ENCODE results near the gene FOXD2.

The FOXD2 gene

GRCh38 chr1:47417170-47418044 lies 20.4 kb upstream of the FOXD2 start:
- Histone ChIP-seq H3K9me3 (ENCODE audit: control insufficient read depth, low read length) (no peaks in the 10 kb centered on the region), H3K4me1 (ENCODE audit: control insufficient read depth, insufficient read depth, low read length, poor library complexity, severe bottlenecking) (peaks cover 3% of the 10 kb centered on the region), H3K27ac (ENCODE audit: low read depth, low read length, severe bottlenecking) (no peak overlapping the region), H3K36me3 (ENCODE audit: control insufficient read depth, insufficient read depth, low read length) (no peaks in the 10 kb centered on the region), H3K4me3 (ENCODE audit: extremely low read depth, insufficient read depth, low read length, poor library complexity, severe bottlenecking) (no peak overlapping the region)
- 28 to 33% methylated on average over 26 to 31 of the region's 39 CpGs for WGBS, 2 experiments (ENCODE audit: insufficient coverage in 2 of 2)

DNA sequence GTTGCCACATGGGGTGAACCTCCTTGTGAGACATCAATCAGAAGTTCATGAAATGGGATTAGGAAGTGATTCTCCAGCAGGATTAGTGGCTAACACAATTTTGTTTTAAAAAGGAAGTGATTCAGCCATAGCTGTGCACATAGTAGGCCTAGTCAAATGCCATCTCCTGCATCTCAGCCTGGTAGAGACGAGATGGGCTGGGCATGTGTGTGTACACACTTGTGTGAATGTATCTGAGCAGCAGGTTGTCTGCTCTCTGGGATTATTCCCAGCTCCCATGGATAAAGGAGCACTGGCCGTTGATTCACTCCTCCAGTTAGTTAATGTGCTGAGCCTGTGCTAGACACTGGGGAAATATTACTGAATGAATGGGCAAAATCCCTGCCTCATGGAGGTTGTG lies 19.7 kb upstream of the FOXD2 start:
- WGBS, 2 experiments (ENCODE audit: insufficient coverage in 2 of 2), result 75 to 78% methylated on average over 1 to 2 of the region's 2 CpGs
- Histone ChIP-seq H3K4me1 (ENCODE audit: control insufficient read depth, insufficient read depth, low read length, poor library complexity, severe bottlenecking) (no peaks in the 10 kb centered on the region), H3K4me3 (ENCODE audit: extremely low read depth, insufficient read depth, low read length, poor library complexity, severe bottlenecking) (no peak overlapping the region), H3K36me3 (ENCODE audit: control insufficient read depth, insufficient read depth, low read length) (no peaks in the 10 kb centered on the region), H3K27ac (ENCODE audit: low read depth, low read length, severe bottlenecking) (no peak overlapping the region), H3K9me3 (ENCODE audit: control insufficient read depth, low read length) (no peaks in the 10 kb centered on the region)

DNA sequence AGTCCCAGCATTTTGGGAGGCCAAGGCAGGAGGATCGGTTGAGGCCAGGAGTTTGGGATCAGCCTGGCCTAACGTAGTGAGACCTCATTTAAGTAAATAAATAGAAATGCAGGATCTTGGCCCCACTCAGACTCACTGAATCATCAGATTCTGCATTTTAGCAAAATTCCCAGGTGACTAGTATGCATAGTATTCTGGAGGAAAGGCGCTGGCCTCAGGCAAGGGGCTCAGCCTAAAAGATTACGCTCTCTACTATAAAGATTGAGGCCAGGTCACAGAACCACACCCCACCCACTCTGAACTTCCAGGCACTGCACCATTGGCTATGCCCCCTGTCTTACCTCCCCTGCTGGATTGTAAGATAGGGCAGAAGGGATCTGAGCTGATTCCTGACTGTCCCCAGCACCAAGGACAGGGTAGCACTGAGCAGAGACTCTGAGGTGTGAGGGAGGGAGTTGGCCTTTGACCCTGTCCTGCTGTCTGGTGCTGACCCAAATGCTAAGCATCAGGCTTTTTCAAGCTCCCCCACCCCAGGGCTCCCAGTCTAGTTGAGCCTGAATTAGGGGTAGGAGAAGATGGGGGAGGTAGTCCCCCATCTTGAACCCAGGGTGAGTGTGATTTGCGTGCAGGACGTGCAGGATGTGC lies 19.0 kb upstream of the FOXD2 start:
- Histone ChIP-seq H3K36me3 (ENCODE audit: control insufficient read depth, insufficient read depth, low read length) (no peaks in the 10 kb centered on the region), H3K27ac (ENCODE audit: low read depth, low read length, severe bottlenecking) (no peak overlapping the region), H3K4me1 (ENCODE audit: control insufficient read depth, insufficient read depth, low read length, poor library complexity, severe bottlenecking) (no peaks in the 10 kb centered on the region), H3K9me3 (ENCODE audit: control insufficient read depth, low read length) (no peaks in the 10 kb centered on the region), H3K4me3 (ENCODE audit: extremely low read depth, insufficient read depth, low read length, poor library complexity, severe bottlenecking) (no peak overlapping the region)
- WGBS, 2 experiments (ENCODE audit: insufficient coverage in 2 of 2), result 67 to 86% methylated on average over 2 to 4 of the region's 6 CpGs

- H3K4me3 ChIP-seq (ENCODE audit: extremely low read depth, insufficient read depth, low read length, poor library complexity, severe bottlenecking), result no peak overlapping the region
- 91 to 100% methylated on average over 2 of the region's 4 CpGs for WGBS, 2 experiments (ENCODE audit: insufficient coverage in 2 of 2)
- no peaks in the 10 kb centered on the region for H3K9me3 ChIP-seq (ENCODE audit: control insufficient read depth, low read length)
- no peaks in the 10 kb centered on the region for H3K4me1 ChIP-seq (ENCODE audit: control insufficient read depth, insufficient read depth, low read length, poor library complexity, severe bottlenecking)
- H3K36me3 ChIP-seq (ENCODE audit: control insufficient read depth, insufficient read depth, low read length), result no peaks in the 10 kb centered on the region
- no peak overlapping the region for H3K27ac ChIP-seq (ENCODE audit: low read depth, low read length, severe bottlenecking)
Observed at GRCh38 chr1:47420547-47420946, 17.3 kb upstream of the FOXD2 start.

- no peaks in the 10 kb centered on the region for H3K36me3 ChIP-seq (ENCODE audit: control insufficient read depth, insufficient read depth, low read length)
- H3K4me1 ChIP-seq (ENCODE audit: control insufficient read depth, insufficient read depth, low read length, poor library complexity, severe bottlenecking), result no peaks in the 10 kb centered on the region
- no peak overlapping the region for H3K27ac ChIP-seq (ENCODE audit: low read depth, low read length, severe bottlenecking)
- no peak overlapping the region for H3K4me3 ChIP-seq (ENCODE audit: extremely low read depth, insufficient read depth, low read length, poor library complexity, severe bottlenecking)
- H3K9me3 ChIP-seq (ENCODE audit: control insufficient read depth, low read length), result no peaks in the 10 kb centered on the region
- WGBS, 2 experiments (ENCODE audit: insufficient coverage in 2 of 2), result 20% methylated on average over 1 of the region's 2 CpGs; no CpG with 5 or more reads in 1 of the 2 experiments
Observed at GRCh38 chr1:47423872-47424271, 14.0 kb upstream of the FOXD2 start.

GRCh38 chr1:47424336-47424982 lies 13.4 kb upstream of the FOXD2 start:
- Histone ChIP-seq H3K4me3 (ENCODE audit: extremely low read depth, insufficient read depth, low read length, poor library complexity, severe bottlenecking) (no peak overlapping the region), H3K27ac (ENCODE audit: low read depth, low read length, severe bottlenecking) (no peak overlapping the region), H3K36me3 (ENCODE audit: control insufficient read depth, insufficient read depth, low read length) (no peaks in the 10 kb centered on the region), H3K9me3 (ENCODE audit: control insufficient read depth, low read length) (no peaks in the 10 kb centered on the region), H3K4me1 (ENCODE audit: control insufficient read depth, insufficient read depth, low read length, poor library complexity, severe bottlenecking) (no peaks in the 10 kb centered on the region)
- 18 to 30% methylated on average over 3 to 4 of the region's 6 CpGs for WGBS, 2 experiments (ENCODE audit: insufficient coverage in 2 of 2)

GRCh38 chr1:47431534-47431933 lies 6.3 kb upstream of the FOXD2 start:
- no CpG with 5 or more reads among the region's 1 CpG for WGBS, 2 experiments (ENCODE audit: insufficient coverage in 2 of 2)
- Histone ChIP-seq H3K4me3 (ENCODE audit: extremely low read depth, insufficient read depth, low read length, poor library complexity, severe bottlenecking) (no peak overlapping the region), H3K4me1 (ENCODE audit: control insufficient read depth, insufficient read depth, low read length, poor library complexity, severe bottlenecking) (peaks cover 15% of the 10 kb centered on the region), H3K36me3 (ENCODE audit: control insufficient read depth, insufficient read depth, low read length) (no peaks in the 10 kb centered on the region), H3K9me3 (ENCODE audit: control insufficient read depth, low read length) (no peaks in the 10 kb centered on the region), H3K27ac (ENCODE audit: low read depth, low read length, severe bottlenecking) (no peak overlapping the region)

DNA sequence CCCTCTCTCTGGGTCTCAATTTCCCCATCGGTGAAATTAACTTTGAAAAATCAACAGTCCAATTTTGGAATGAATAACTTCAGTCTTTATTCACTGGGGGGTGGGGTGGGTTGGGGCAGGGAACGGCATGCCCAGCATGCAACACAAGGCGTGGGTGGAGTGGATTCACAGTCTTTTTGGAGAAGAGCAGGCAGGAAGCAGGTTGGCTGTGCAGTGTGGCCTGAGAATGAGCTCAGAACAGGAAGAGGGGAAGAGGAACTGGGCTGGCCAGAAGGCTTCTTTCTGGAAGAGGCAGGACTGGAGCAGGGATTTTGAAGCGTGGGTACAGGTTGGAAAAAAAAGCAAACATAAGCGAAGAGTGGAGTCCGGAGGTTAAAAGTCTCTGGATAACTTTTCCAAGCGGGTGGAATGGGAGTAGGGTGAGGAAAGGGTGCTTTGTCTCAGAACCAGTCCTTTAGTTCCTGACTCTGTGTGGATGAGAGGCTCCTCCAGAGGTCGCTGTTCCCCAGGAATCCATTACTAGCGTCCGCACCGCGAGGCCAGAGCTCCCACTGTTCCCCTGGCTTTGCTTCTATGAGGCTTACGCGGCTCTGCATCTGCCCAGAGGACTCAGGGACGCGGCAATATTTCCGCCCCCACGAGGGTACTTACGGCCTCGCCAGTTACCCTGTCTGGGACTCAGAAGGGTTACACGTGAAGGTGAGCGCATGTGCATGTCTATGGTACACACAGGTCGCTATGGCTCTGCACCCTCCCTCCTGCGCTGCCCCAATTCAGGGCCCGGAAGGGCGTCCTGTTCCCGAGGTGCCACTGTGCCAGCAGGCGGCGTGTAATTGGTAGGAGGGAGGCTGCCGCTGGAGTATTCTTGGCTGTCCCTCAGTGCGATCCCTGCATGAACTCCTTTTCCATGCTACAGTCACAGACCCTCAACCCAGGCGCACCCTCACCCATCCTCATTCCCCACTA lies 5.5 kb upstream of the FOXD2 start:
- Histone ChIP-seq H3K4me3 (ENCODE audit: extremely low read depth, insufficient read depth, low read length, poor library complexity, severe bottlenecking) (no peak overlapping the region), H3K36me3 (ENCODE audit: control insufficient read depth, insufficient read depth, low read length) (no peaks in the 10 kb centered on the region), H3K27ac (ENCODE audit: low read depth, low read length, severe bottlenecking) (peak overlapping the region; percentile 62), H3K4me1 (ENCODE audit: control insufficient read depth, insufficient read depth, low read length, poor library complexity, severe bottlenecking) (peaks cover 15% of the 10 kb centered on the region), H3K9me3 (ENCODE audit: control insufficient read depth, low read length) (no peaks in the 10 kb centered on the region)
- 2 to 6% methylated on average over 26 to 29 of the region's 32 CpGs for WGBS, 2 experiments (ENCODE audit: insufficient coverage in 2 of 2)

DNA sequence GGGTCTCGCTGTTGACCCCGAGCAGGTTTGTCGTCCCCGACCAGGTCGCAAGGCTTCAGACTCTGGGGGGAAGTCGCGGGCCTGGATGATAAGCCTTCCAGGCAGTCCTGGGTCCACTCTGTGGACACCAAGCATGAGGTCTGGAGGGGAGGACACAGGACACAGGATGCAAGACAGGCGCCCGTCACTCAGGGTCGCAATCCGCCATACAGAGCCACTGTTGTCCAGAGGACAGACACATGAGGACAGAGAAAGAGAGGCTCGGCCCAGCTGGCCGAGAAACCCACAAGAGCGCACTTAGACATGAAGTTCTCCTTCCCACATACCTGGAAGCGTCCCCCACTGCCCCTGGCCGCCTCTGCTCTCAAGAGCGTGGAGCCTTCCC lies 4.8 kb upstream of the FOXD2 start:
- 11 to 13% methylated on average over 13 to 17 of the region's 17 CpGs for WGBS, 2 experiments (ENCODE audit: insufficient coverage in 2 of 2)
- Histone ChIP-seq H3K36me3 (ENCODE audit: control insufficient read depth, insufficient read depth, low read length) (no peaks in the 10 kb centered on the region), H3K4me3 (ENCODE audit: extremely low read depth, insufficient read depth, low read length, poor library complexity, severe bottlenecking) (no peak overlapping the region), H3K9me3 (ENCODE audit: control insufficient read depth, low read length) (no peaks in the 10 kb centered on the region), H3K27ac (ENCODE audit: low read depth, low read length, severe bottlenecking) (no peak overlapping the region), H3K4me1 (ENCODE audit: control insufficient read depth, insufficient read depth, low read length, poor library complexity, severe bottlenecking) (peaks cover 15% of the 10 kb centered on the region)

DNA sequence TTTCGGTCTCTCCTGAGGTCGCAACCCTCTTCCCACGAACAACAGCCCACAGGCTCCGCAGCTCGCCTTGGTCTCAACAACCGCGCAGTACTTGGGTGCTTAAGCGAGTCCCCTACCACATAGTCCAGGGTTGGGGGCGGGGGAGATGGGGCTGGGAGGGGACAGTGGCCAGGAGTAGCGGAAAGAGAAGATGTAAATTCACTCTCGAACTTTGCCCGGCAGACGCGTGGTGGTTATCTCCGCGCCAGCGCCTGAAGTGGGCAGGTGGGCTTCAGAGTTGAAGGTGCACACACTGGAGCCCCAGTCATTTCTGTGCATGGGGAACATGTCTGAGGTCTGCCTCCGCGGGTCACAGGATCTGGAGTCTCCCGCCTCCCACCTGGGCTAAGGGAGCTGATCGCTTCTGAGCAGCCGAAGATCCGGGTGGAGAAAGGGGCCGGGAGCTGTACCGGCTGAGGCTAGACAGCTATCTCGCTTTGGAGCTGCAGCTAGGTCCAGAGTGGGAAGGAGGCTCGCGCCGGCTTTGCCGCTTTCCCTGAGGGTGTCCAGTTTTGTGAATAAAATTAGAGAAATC lies 4.3 kb upstream of the FOXD2 start:
- WGBS, 2 experiments (ENCODE audit: insufficient coverage in 2 of 2), result 2% methylated on average over 17 to 19 of the region's 30 CpGs
- Histone ChIP-seq H3K27ac (ENCODE audit: low read depth, low read length, severe bottlenecking) (no peak overlapping the region), H3K4me3 (ENCODE audit: extremely low read depth, insufficient read depth, low read length, poor library complexity, severe bottlenecking) (peak overlapping the region; percentile 14), H3K36me3 (ENCODE audit: control insufficient read depth, insufficient read depth, low read length) (no peaks in the 10 kb centered on the region), H3K9me3 (ENCODE audit: control insufficient read depth, low read length) (no peaks in the 10 kb centered on the region), H3K4me1 (ENCODE audit: control insufficient read depth, insufficient read depth, low read length, poor library complexity, severe bottlenecking) (peaks cover 15% of the 10 kb centered on the region)

All from mesodermal cell (in vitro differentiated cells).